ENCODE measurements around the gene CAMK1G.
A peak's percentile ranks its signal among the peaks of the same experiment; 100 is the strongest.

CAMK1G gene

GRCh38 chr1:209617047-209617673 is 33.6 kb downstream of the CAMK1G start:
- no peak for DNase-seq (ENCODE audit: low read depth)
- no peak for TF ChIP-seq CTCF (conservative IDR thresholded peaks at IDR 0.05; ENCODE audit: control insufficient read depth, insufficient read depth, low read depth, low read length)
- no peak overlapping the region for H3K4me3 ChIP-seq (ENCODE audit: control insufficient read depth, low read depth, low read length)

- DNase-seq (ENCODE audit: low read depth) = no peak
- H3K4me3 ChIP-seq (ENCODE audit: control insufficient read depth, low read depth, low read length) = no peak overlapping the region
- TF ChIP-seq CTCF (conservative IDR thresholded peaks at IDR 0.05; ENCODE audit: control insufficient read depth, insufficient read depth, low read depth, low read length) = no peak
Observed at GRCh38 chr1:209617755-209618154, 34.2 kb downstream of the CAMK1G start.

GRCh38 chr1:209618291-209618690 is 34.8 kb downstream of the CAMK1G start:
- no peak overlapping the region for H3K4me3 ChIP-seq (ENCODE audit: control insufficient read depth, low read depth, low read length)
- DNase-seq (ENCODE audit: low read depth) = no peak
- TF ChIP-seq CTCF (conservative IDR thresholded peaks at IDR 0.05; ENCODE audit: control insufficient read depth, insufficient read depth, low read depth, low read length) = no peak

GRCh38 chr1:209618756-209619420 is 35.4 kb downstream of the CAMK1G start:
- TF ChIP-seq CTCF (conservative IDR thresholded peaks at IDR 0.05; ENCODE audit: control insufficient read depth, insufficient read depth, low read depth, low read length) = no peak
- DNase-seq (ENCODE audit: low read depth) = no peak
- no peak overlapping the region for H3K4me3 ChIP-seq (ENCODE audit: control insufficient read depth, low read depth, low read length)

GRCh38 chr1:209619696-209620486 is 36.4 kb downstream of the CAMK1G start:
- H3K4me3 ChIP-seq (ENCODE audit: control insufficient read depth, low read depth, low read length) = no peak overlapping the region
- no peak for TF ChIP-seq CTCF (conservative IDR thresholded peaks at IDR 0.05; ENCODE audit: control insufficient read depth, insufficient read depth, low read depth, low read length)

GRCh38 chr1:209620487-209620884 is 37.0 kb downstream of the CAMK1G start:
- no peak overlapping the region for H3K4me3 ChIP-seq (ENCODE audit: control insufficient read depth, low read depth, low read length)
- peak; percentile 37 for DNase-seq (ENCODE audit: low read depth)
- TF ChIP-seq CTCF (conservative IDR thresholded peaks at IDR 0.05; ENCODE audit: control insufficient read depth, insufficient read depth, low read depth, low read length) = no peak

More at GRCh38 chr1:209619696-209620486, 36.4 kb downstream of the CAMK1G start:
- no peak for DNase-seq (ENCODE audit: low read depth)
